HG02571 (cell line): ENCODE results near the gene RPL37A.
A peak's percentile ranks its signal among the peaks of the same experiment; 100 is the strongest.

Experiments used
- ATAC-seq: cut with Tn5 transposase; IDR thresholded peaks from one replicate; pipeline ENCODE4 v1.9.1; 2021; ENCODE audit warnings: mild to moderate bottlenecking, moderate library complexity; ENCODE audit not compliant: unreplicated experiment

RPL37A gene

DNA sequence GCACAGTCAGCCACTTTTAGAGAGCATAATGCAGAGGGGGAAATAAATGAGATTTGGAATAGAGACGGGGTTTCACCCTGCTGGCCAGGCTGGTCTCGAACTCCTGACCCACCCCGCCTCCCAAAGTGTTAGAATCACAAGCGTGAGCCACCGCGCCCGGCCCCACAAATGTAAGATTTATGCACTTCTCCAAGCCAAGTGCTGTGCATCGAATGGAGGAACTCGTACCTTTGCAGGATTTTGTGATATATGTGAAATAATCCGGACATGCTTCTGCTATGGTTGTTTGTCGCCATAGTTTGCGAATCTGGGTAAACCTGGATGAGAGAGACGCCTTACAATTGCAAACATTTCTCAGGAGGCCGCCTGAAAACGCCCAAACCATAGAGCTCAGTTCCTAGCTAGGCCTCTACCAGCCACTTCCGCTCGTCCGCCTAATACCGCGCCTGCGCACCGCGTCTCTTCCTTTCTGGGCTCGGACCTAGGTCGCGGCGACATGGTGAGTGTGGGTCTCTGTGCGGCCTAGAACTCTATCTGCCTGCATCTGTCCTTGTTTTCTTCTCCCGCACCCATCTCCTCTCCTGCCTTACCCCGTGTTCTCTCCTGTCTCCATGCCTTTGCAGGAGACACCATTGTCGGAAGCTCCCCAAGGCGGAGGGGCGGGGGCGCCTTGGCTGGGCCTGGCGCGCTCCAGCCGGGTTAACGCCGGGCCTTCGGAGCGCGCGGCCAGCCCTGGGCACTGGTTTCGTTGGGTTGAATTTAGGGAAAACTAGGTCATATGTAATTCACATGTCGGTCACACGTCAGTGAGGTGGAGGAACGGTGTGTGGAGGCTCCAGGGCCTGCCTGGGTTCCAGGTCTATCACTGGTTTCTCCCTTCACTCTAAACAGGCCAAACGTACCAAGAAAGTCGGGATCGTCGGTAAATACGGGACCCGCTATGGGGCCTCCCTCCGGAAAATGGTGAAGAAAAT, at the start of gene RPL37A:
Gene RPL37A, plus strand, starts transcription at position 466 of the 974 bp plus-strand sequence. Its CDS starts 31 bp downstream, at position 497.
- ATAC-seq: peak; percentile 97

DNA sequence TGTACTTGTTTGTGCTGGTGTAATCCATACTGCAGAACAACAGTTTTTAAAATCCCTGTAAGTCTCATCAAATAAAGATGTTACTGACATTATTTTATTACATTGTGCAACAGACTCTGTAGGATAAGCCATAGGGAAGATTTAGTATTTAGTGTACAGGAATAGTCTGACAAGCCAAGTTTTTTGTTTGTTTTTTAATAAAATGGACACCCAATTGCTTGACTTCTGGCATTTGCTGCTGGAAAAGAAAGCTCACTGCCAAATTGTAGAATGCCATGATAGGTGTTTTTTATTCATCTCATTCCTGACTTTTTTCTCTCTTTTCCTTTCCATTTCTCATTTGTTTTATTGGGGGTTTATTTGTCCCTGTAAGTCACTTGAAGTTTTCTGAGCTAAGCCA, 48.3 kb upstream of the RPL37A start:
- ATAC-seq: no peak

- ATAC-seq: no peak
These were observed 47.9 kb upstream of the RPL37A start for GRCh38 chr2:216450784-216451183.

- ATAC-seq: no peak
These were observed 44.6 kb upstream of the RPL37A start for GRCh38 chr2:216453955-216454614.

DNA sequence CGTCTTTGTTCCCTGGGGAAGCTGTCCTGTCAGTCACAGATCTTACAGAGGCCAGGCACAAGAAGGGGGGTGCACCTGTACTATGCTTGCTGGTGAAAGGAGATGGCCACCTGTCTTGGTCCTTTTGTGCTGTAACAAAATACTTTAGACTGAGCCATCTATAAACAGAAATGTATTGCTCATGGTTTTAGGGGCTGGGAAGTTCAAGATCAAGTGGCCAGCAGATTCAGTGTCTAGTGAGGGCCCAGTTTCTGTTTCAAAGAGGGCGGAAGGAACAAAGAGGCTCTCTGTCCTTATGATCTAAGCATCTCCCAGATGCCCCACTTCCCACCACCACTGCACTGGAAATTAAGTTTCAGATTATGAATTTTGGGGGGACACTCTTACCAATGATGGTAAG, 35.5 kb upstream of the RPL37A start:
- no peak for ATAC-seq

GRCh38 chr2:216464104-216464720, 34.4 kb upstream of the RPL37A start:
- no peak for ATAC-seq

DNA sequence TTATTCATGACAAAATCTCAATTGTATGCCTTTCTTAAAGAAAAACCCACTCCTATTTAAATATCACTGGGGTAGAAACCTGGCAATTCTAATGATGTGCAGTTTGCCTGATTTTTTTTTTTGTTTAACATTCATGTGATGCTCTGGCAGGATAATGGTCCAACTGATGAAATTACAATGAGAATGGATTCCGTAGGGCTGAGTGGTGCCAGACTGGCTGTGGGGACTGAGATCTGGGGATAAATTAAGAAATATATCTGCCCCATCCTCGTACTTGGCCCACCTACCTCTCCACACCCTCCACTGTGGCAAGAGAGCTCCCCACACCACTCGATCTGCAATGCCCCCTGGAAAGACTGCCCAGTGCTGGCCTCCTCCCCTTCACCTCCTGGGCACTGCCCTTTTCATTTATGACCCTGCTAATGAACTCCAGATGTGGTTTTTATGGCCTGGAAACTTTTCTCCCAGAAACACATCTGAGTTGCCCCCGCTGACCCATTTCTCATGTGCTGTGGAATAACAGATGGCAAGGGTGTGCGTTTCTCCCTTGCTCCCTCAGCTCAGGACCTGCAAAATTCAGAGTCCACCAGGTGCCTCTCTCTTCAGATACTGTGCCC, 33.0 kb upstream of the RPL37A start:
- ATAC-seq: no peak

GRCh38 chr2:216467845-216468244, 30.8 kb upstream of the RPL37A start:
- no peak for ATAC-seq

GRCh38 chr2:216469661-216470060, 29.0 kb upstream of the RPL37A start:
- no peak for ATAC-seq

- ATAC-seq: no peak
These were observed 25.5 kb upstream of the RPL37A start for GRCh38 chr2:216473187-216473586.

DNA sequence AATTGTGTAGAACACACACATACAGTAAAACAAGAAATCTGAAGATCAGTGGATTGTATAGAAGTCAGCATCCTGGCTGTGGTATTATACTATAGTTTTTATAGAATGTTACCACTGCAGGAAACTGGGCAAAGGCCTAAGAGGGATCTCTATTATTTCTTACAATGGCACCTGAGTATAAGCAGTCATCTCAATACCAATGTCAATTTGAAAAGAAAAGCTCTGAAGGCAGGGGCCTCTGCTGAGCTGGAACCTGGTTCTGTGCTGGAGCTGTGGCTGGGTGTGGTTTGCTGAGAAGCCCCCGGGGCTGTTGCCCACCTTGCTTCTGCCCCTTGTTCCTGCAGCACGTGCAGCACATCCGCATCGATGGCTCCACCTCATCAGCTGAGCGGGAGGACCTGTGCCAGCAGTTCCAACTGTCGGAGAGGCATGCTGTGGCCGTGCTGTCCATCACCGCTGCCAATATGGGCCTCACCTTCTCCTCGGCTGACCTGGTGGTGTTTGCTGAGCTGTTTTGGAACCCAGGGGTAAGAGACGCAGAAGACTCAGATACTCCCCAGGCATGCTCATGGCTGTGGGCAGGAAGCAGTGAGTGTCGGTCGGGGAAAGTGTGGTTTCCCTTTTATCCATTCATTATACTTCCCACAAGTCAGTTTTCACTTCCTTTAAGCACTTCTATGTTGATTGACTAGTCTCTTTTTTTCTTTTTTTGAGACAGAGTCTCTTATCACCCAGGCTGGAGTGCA, 23.5 kb upstream of the RPL37A start:
- no peak for ATAC-seq

- no peak for ATAC-seq
These were observed 22.9 kb upstream of the RPL37A start for GRCh38 chr2:216475767-216476166.

DNA sequence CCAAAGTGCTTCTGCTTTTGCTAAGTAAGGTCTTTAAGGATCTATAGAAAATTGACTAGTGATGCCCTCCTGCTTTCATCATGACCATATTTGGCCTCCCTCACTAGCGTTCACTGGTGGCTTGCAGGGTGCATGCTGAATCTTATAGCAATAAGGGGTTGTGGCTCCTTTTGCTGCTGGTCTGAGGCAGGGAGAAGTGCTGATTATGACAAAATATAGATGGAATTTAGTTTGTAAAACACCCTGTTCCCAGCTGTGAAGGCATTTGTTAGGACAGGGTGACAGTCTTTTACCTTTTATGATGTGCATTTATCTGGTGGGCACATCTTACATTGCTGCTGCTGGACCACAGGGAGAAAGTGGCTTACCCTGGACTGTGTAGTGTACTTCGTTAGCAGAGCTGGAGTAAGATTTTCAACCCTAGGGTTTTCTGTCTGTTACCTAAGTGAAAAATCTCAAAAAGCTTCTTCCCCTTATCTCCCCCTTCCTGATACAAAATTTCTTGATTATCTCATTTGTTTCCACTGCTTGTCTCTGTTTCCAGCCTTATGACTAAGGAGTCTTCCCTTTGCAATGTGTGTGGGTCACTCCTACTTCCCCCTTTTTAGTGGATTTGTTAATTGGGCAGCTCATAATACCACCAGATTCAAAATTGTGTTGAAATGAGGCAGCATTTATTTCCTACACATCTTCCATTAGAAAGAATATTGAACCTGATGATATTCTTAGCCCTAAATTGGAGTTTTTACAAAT, 21.2 kb upstream of the RPL37A start:
- ATAC-seq: no peak

DNA sequence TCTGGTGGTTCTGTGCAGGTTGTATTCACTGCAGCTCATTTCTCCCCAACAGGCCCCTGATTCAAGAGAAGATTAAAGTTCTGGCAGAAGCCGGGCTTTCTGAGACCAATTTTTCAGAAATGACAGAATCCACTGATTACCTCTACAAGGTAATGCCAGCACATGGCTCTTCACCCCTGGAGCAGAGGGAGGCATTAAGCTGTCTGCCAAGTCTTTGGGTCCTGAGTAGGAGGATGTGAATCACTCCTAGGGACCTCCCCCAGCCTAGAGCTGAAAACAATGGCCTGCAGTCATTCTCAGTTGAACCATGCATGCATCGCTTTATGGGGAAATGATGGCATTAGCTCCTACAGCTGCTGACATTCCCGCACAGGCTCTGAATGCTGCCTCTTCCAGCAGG, 20.5 kb upstream of the RPL37A start:
- ATAC-seq: no peak

DNA sequence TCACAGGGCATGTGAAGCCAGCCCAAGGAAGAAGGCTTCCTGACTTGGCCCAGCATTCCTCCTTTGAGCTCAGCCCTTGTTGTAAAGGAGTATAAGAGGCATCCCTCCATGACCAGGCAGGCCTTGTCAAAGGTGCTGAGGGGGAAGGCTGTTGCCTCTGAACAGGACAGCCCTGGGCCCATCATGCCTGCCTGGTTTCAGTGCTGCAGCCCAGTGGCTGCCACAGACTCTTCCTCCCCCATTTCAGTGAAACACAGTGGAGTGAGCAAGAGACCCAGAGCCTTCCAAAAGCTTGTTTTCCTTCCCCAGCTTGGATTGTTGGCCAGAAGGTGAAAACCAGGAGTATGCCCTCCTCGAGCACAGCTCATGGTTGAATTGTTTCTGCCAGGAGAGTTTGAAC, 19.9 kb upstream of the RPL37A start:
- ATAC-seq: no peak

DNA sequence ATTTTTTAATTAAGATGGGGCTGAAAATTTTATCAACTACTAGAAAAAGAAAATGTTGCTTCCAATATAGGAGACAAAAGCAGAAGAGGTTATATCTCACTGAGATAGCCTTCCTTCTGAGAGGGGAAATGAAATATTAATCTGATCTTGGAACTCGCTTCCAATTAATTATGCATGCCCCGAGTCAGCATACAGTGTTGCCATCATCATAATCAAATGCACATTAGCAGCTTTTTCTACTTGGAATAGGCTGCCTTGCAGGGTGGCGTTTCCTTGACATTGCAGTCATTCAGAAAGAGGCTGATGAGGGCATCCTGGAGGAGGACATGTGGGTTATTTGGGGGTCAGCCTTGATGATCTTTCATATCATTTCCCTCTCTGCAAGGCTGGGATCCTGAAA, 18.4 kb upstream of the RPL37A start:
- no peak for ATAC-seq

DNA sequence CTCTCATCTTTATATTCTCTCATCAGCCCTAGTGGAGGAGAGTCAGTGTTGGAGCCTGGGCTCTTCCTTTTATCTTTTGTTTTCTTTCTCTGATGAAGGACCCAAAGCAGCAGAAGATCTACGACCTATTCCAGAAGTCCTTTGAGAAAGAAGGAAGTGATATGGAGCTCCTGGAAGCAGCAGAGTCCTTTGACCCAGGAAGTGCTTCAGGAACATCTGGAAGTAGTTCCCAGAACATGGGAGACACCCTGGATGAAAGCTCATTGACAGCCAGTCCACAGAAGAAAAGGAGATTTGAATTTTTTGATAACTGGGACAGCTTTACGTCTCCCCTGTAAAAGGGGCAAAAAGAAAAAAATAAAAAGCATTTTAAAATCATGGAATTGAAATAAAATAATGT, 16.0 kb upstream of the RPL37A start:
- no peak for ATAC-seq

GRCh38 chr2:216485237-216485636, 13.4 kb upstream of the RPL37A start:
- ATAC-seq: no peak

DNA sequence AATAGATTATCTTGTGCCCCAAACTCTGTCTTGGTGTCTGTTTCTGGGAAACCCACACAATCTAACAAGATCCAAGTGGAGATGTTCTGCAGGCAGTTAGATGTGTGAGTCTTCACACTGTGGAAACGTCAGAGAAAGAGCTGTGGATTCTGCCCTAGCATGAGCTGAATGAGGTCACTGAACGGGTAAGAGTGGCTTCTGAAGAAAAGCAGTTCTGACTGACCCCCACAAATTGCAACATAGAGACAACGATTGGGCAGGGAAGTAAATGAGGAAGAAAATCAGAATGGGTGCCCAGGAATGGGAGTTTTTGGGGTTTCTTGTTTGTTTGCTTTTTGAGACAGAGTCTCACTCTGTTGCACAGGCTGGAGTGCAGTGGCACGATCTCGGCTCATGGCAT, 12.9 kb upstream of the RPL37A start:
- ATAC-seq: no peak

GRCh38 chr2:216486271-216486670, 12.4 kb upstream of the RPL37A start:
- no peak for ATAC-seq
